IMR-90 (cell line): Measurements from ENCODE around the gene MTUS2. TPM values are rescaled to one million over a fixed set of nuclear protein-coding genes. Genes with fewer than 3 reads are reported as not detected.

ENCODE experiments used
- ATAC-seq: fragments of 200-7000 bp; cut with Tn5 transposase; 2 replicates; pipeline ENCODE4 v1.9.1; 2020; ENCODE audit warnings: low read depth, mild to moderate bottlenecking, moderate library complexity
- BruUV-seq: library from RNA; stranded (reverse); fragments of 400-500 nt; replicated peaks from 2 replicates; lab custom pipeline; 2021; lab: Mats Ljungman, UMichigan
- CTCF ChIA-PET: fragments of 300-600 bp; formaldehyde crosslinking; extraction: SDS; loops from one replicate; lab custom pipeline; 2021; ENCODE audit warnings: antibody characterized with exemption; lab: Yijun Ruan, JAX
- POLR2A ChIA-PET: fragments of 300-600 bp; sonication (Branson Sonifier 250); formaldehyde crosslinking; loops from one replicate; lab custom pipeline; 2022; ENCODE audit warnings: antibody characterized with exemption; ENCODE audit not compliant: unreplicated experiment; lab: Charles Lee
- DNase-seq: peaks from one replicate; pipeline ENCODE4 v3.0.0; 2013
- H2AFZ ChIP-seq: replicated peaks from 2 replicates; pipeline ENCODE3; 2013; ENCODE audit warnings: low read length, mild to moderate bottlenecking; ENCODE audit not compliant: poor library complexity
- H2AK5ac ChIP-seq: 2 replicates; pipeline ENCODE4 v1.6.1; 2013; ENCODE audit warnings: low read depth, low read length, inconsistent platforms
- H2AK9ac ChIP-seq: replicated peaks from 2 replicates; pipeline ENCODE3; 2013; ENCODE audit warnings: mild to moderate bottlenecking, low read depth, low read length, moderate library complexity; ENCODE audit not compliant: poor library complexity
- H2BK120ac ChIP-seq: 2 replicates; pipeline ENCODE4 v1.6.1; 2013; ENCODE audit warnings: low read depth, low read length, inconsistent platforms
- H2BK15ac ChIP-seq: 3 replicates; pipeline ENCODE4 v1.6.1; 2013; ENCODE audit warnings: low read depth, low read length, inconsistent platforms
- H2BK20ac ChIP-seq: 2 replicates; pipeline ENCODE4 v1.6.1; 2013; ENCODE audit warnings: low read depth, mild to moderate bottlenecking, inconsistent platforms, low read length, moderate library complexity
- H2BK5ac ChIP-seq: 2 replicates; pipeline ENCODE4 v1.6.1; 2013; ENCODE audit warnings: mild to moderate bottlenecking, low read depth, low read length, inconsistent platforms; ENCODE audit not compliant: poor library complexity, severe bottlenecking
- H3K14ac ChIP-seq: replicated peaks from 2 replicates; pipeline ENCODE4 v1.6.1; 2013; ENCODE audit warnings: low read depth, low read length, inconsistent platforms
- H3K18ac ChIP-seq: 2 replicates; pipeline ENCODE4 v1.6.1; 2013; ENCODE audit warnings: low read depth, low read length, control low read depth
- H3K23ac ChIP-seq: 2 replicates; pipeline ENCODE4 v1.6.1; 2013; ENCODE audit warnings: low read depth, low read length, inconsistent platforms
- H3K27ac ChIP-seq: 2 replicates; pipeline ENCODE4 v1.5.1; 2013; ENCODE audit warnings: mild to moderate bottlenecking, control low read depth, low read length; ENCODE audit not compliant: insufficient read depth
- H3K27me3 ChIP-seq: 2 replicates; pipeline ENCODE4 v1.6.1; 2013; ENCODE audit warnings: low read length; ENCODE audit not compliant: control insufficient read depth, insufficient read depth
- H3K36me3 ChIP-seq: 2 replicates; pipeline ENCODE4 v1.6.1; 2013; ENCODE audit warnings: low read length, mixed read lengths; ENCODE audit not compliant: control insufficient read depth, insufficient read depth
- H3K4ac ChIP-seq: 2 replicates; pipeline ENCODE4 v1.6.1; 2013; ENCODE audit warnings: low read depth, low read length, inconsistent platforms
- H3K4me1 ChIP-seq: 2 replicates; pipeline ENCODE4 v1.6.1; 2013; ENCODE audit warnings: low read length, mixed read lengths; ENCODE audit not compliant: control insufficient read depth, insufficient read depth
- H3K4me2 ChIP-seq: 2 replicates; pipeline ENCODE4 v1.6.1; 2013; ENCODE audit warnings: low read depth, mild to moderate bottlenecking, control low read depth, low read length, moderate library complexity
- H3K4me3 ChIP-seq: 2 replicates; pipeline ENCODE4 v1.5.1; 2013; ENCODE audit warnings: low read depth, mild to moderate bottlenecking, control low read depth, low read length, moderate library complexity; ENCODE audit not compliant: insufficient read depth
- H3K56ac ChIP-seq: 2 replicates; pipeline ENCODE4 v1.6.1; 2013; ENCODE audit warnings: low read length, inconsistent platforms; ENCODE audit not compliant: insufficient read depth; ENCODE audit errors: extremely low read depth
- H3K79me1 ChIP-seq, 2 experiments: 2 replicates each; pipeline ENCODE4 v1.6.1; 2013; ENCODE audit warnings: low read length in 2 of 2, inconsistent platforms in 1 of 2, low read depth in 1 of 2
- H3K9ac ChIP-seq: 2 replicates; pipeline ENCODE4 v1.6.1; 2013; ENCODE audit warnings: low read depth, low read length, control low read depth
- H3K9me1 ChIP-seq: 2 replicates; pipeline ENCODE4 v1.6.1; 2013; ENCODE audit warnings: low read length, inconsistent platforms; ENCODE audit not compliant: insufficient read depth
- H3K9me3 ChIP-seq: 2 replicates; pipeline ENCODE4 v1.6.1; 2013; ENCODE audit warnings: low read length; ENCODE audit not compliant: control insufficient read depth, insufficient read depth
- H4K20me1 ChIP-seq: 2 replicates; pipeline ENCODE4 v1.6.1; 2013; ENCODE audit warnings: low read length, inconsistent platforms; ENCODE audit not compliant: insufficient read depth
- H4K5ac ChIP-seq: 2 replicates; pipeline ENCODE4 v1.6.1; 2013; ENCODE audit warnings: mild to moderate bottlenecking, low read depth, low read length, control low read depth
- H4K8ac ChIP-seq, 2 experiments: 2 replicates each; pipeline ENCODE4 v1.6.1; 2013; ENCODE audit warnings: low read depth in 2 of 2, low read length in 2 of 2, control low read depth in 1 of 2, inconsistent platforms in 1 of 2
- H4K91ac ChIP-seq: 2 replicates; pipeline ENCODE4 v1.6.1; 2013; ENCODE audit warnings: low read depth, low read length, inconsistent platforms; ENCODE audit not compliant: insufficient read depth
- BHLHE40 ChIP-seq: fragments of 150-350 bp; IDR thresholded peaks from 2 replicates; pipeline ENCODE4 v1.6.1; 2016; ENCODE audit warnings: mild to moderate bottlenecking, low read depth, low read length
- CEBPB ChIP-seq: IDR thresholded peaks from 2 replicates; pipeline ENCODE4 v1.6.1; 2012; ENCODE audit warnings: low read depth, low read length, improper control_type of control experiment
- MAZ ChIP-seq: IDR thresholded peaks from 2 replicates; pipeline ENCODE4 v1.6.1; 2012; ENCODE audit warnings: low read depth, mild to moderate bottlenecking, low read length, improper control_type of control experiment, moderate library complexity, borderline replicate concordance
- MXI1 ChIP-seq: IDR thresholded peaks from 2 replicates; pipeline ENCODE4 v1.6.1; 2012; ENCODE audit warnings: low read depth, mild to moderate bottlenecking, low read length, moderate library complexity, borderline replicate concordance
- POLR2A ChIP-seq: IDR thresholded peaks from 2 replicates; pipeline ENCODE4 v1.6.1; 2012; ENCODE audit warnings: mild to moderate bottlenecking, low read depth, low read length
- WGBS, 2 experiments: methylation state at CpG; one replicate each; pipeline versions ENCODE4 v1.1.5 to v1.1.7; 2013; ENCODE audit warnings: missing lambda C conversion rate in 2 of 2; ENCODE audit not compliant: insufficient read length in 1 of 2; ENCODE audit errors: extremely low coverage in 2 of 2; 5-methylcytosine and 5-hydroxymethylcytosine counted together
- dilution Hi-C: fragments of 300-500 bp; cut with HindIII; formaldehyde crosslinking; loops from one replicate; pipeline ENCODE4 v1.14.3; 2018; ENCODE audit warnings: low sequenced_read_pairs; ENCODE audit not compliant: unreplicated experiment
- in situ Hi-C: fragments of 300-500 bp; cut with MboI; formaldehyde crosslinking; loops from 3 replicates; pipeline ENCODE4 v1.14.3; 2019; ENCODE audit warnings: low sequenced_read_pairs, inconsistent platforms, mixed read lengths
- intact Hi-C: fragments of 100-400 bp; cut with micrococcal nuclease; formaldehyde crosslinking; loops from 2 replicates; pipeline ENCODE4 v1.10.0; 2022
- polyA plus RNA-seq, 3 experiments: library from polyadenylated mRNA; depleted of rRNA; stranded (reverse); fragments of >200 nt; gene quantifications; 2 replicates each; pipeline ENCODE4 v1.2.3, GENCODE V29; 2012; ENCODE audit warnings: low replicate concordance in 1 of 3
- total RNA-seq: library from RNA; depleted of rRNA; stranded (reverse); fragments of >200 nt; gene quantifications from 2 replicates; pipeline ENCODE4 v1.2.3, GENCODE V29; 2012

The MTUS2 gene
- total and polyA plus RNA-seq, 2 of the 4 experiments (the other 2 are of a cell fraction) = under 0.01 to 0.02 TPM

GRCh38 chr13:29545988-29546387, 725.8 kb downstream of the MTUS2 start:
- H2BK5ac ChIP-seq = no peak overlapping the region
- WGBS, 2 experiments = 91% methylated on average over 3 of the region's 8 CpGs; no CpG with 5 or more reads in 1 of the 2 experiments
- in situ Hi-C loops = no loop called here
- H3K14ac ChIP-seq = no peak overlapping the region
- H3K9me3 ChIP-seq = no peaks in the 10 kb centered on the region
- no peak overlapping the region for H3K23ac ChIP-seq
- no TSS peak for BruUV-seq
- H3K79me1 ChIP-seq = peaks cover 45 to 92% of the 10 kb centered on the region in 2 experiments
- H3K27ac ChIP-seq = no peak overlapping the region
- no peak overlapping the region for H4K5ac ChIP-seq
- H4K20me1 ChIP-seq = peaks cover 71% of the 10 kb centered on the region
- H2BK20ac ChIP-seq = no peak overlapping the region
- H2AK5ac ChIP-seq = no peak overlapping the region
- no peak overlapping the region for H4K8ac ChIP-seq
- no peak overlapping the region for H4K91ac ChIP-seq
- no peak overlapping the region for H2BK120ac ChIP-seq
- no peak overlapping the region for H3K4ac ChIP-seq
- intact Hi-C loops = no loop called here
- no peak overlapping the region for H2AFZ ChIP-seq
- H3K36me3 ChIP-seq = peaks cover 20% of the 10 kb centered on the region
- ChIA-PET POLR2A (interaction anchor here (0.6 kb wide), 1 partner anchor 18 kb away, joined by 3 read pairs; no protein-coding TSS in a partner anchor), CTCF (no interaction called here)
- ATAC-seq (no peak), DNase-seq (no peak)
- H3K18ac ChIP-seq = no peak overlapping the region
- no peak overlapping the region for H3K56ac ChIP-seq
- dilution Hi-C loops = no loop called here
- no peak overlapping the region for H3K9ac ChIP-seq
- H2BK15ac ChIP-seq = no peak overlapping the region
- H3K4me2 ChIP-seq = no peak overlapping the region
- no peak overlapping the region for H2AK9ac ChIP-seq
- H3K9me1 ChIP-seq = peaks cover 25% of the 10 kb centered on the region
- peaks cover 2% of the 10 kb centered on the region; the same call in 1 of the 2 replicates for H3K4me1 ChIP-seq
- H3K4me3 ChIP-seq = no peak overlapping the region
- no peak for TF ChIP-seq MXI1
- no peak for TF ChIP-seq BHLHE40
- TF ChIP-seq MAZ = no peak
- no peak for TF ChIP-seq CEBPB
- TF ChIP-seq POLR2A = no peak
- H3K27me3 ChIP-seq = no peaks in the 10 kb centered on the region
